Activated CD4-positive, alpha-beta T cell treated with anti-CD3 and anti-CD28 coated beads, Interleukin-10, Interleukin-2, amounts not matched to agents 100 ng/mL and 50 ng/mL, durations not matched to agents 16 hours and 8 hours (primary cell): ENCODE measurements around the gene MECP2.

Source experiments
- DNase-seq: peaks from one replicate; pipeline ENCODE4 v3.0.0-alpha.2; 2020

MECP2 gene

DNA sequence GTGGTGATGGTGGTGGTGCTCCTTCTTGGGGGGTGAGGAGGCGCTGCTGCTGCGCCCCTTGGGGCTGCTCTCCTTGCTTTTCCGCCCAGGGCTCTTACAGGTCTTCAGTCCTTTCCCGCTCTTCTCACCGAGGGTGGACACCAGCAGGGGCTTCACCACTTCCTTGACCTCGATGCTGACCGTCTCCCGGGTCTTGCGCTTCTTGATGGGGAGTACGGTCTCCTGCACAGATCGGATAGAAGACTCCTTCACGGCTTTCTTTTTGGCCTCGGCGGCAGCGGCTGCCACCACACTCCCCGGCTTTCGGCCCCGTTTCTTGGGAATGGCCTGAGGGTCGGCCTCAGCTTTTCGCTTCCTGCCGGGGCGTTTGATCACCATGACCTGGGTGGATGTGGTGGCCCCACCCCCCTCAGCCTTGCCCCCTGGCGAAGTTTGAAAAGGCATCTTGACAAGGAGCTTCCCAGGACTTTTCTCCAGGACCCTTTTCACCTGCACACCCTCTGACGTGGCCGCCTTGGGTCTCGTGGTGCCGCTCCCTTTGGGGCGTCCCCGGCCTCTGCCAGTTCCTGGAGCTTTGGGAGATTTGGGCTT is 66.7 kb downstream of the MECP2 start:
- DNase-seq, result no peak

- no peak for DNase-seq
These were observed 67.3 kb downstream of the MECP2 start for GRCh38 chrX:154030266-154030665.

GRCh38 chrX:154029439-154029838 is 68.1 kb downstream of the MECP2 start:
- DNase-seq, result no peak

DNA sequence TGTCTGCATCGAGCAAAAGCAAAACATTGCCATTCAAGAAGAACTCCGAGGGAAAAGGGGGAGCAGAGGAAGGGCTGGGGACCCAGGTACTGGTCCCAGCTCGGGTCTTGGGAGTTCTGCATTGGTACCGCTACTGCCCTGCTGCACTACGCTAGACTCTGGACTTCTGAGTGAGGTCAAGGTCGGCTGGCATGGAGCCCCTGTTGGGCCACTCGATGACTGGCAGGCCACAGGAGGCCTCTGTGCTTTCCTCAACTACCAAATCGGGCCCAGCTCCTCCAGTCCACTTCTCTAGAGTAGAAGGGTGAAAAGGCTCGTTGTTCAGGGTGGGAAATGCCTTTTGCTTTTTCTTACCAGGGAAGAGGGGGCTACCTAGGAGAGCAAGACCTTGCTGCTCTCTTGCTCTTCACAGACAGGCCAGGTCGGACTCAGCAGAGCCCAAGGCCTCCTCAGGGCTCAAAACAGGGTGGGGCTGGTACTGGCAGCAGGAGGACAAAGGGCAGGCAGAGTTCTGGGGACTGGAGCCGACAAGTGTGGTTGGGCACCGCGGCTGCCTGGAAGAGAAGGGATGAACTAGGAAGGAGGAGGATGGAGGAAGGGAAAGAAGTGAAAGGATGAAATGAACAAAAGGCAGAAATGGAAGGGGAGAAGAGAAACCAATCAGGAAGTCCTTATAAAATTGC is 68.9 kb downstream of the MECP2 start:
- no peak for DNase-seq

DNA sequence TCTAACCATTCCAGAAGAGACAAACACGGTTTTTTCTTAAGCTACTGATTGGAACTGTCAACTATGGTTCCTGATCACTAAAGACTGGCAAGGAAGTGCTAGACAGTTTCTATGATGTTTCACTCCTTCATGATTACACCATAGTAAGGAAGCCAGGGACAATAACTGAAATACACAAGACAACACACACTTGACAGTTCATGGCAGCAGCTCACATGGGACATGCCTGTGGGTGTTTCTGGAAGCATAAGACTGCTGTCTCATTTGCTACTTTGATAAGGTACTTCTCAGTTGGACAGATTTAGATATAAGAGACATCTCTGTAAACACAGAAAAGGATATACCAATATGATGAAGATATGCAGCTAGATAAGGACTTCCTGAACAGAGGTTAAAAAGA is 69.5 kb downstream of the MECP2 start:
- no peak for DNase-seq

DNA sequence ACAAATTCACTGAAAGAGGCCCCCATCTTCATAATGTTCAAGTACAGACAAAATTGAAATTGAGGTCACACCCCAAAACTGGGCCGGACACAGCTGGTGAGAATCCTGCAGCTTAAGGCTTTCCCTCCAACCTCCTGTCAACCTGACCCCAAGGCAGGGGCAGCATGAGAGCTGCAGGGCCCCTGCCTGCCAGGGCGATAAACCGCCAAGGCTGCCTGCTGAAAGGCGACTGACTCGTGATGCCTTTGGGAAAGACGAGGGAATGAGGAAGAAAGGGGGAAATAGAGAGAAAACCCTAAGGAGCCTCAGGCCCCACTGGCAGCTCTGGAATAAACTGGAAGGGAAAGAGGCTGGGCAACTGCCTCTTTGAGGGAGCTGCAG is 70.5 kb downstream of the MECP2 start:
- no peak for DNase-seq

GRCh38 chrX:154026136-154027021 is 71.1 kb downstream of the MECP2 start:
- DNase-seq, result no peak

- DNase-seq, result no peak
These were observed 72.3 kb downstream of the MECP2 start for GRCh38 chrX:154025230-154025629.

DNA sequence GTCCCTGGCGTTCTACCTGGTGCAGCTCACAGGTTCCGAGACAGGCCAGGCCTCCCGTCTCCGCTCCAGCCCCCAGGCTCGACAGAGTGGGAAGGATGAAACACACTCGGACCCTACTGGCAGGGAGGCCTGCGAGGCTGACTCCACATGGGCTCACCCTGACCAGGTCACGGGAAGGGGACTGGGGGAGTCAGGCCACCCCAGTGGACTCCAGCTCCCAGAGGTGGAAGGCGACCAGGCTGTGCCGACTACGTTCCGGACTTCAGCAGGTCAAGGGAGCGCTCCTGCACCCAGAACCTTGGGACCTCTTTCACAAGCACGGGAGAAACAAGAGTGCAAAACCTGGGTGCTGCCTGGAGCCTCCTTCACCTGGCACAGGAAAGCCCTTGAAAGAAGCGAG is 73.2 kb downstream of the MECP2 start:
- no peak for DNase-seq

GRCh38 chrX:154023276-154024000 is 74.1 kb downstream of the MECP2 start:
- no peak for DNase-seq

DNA sequence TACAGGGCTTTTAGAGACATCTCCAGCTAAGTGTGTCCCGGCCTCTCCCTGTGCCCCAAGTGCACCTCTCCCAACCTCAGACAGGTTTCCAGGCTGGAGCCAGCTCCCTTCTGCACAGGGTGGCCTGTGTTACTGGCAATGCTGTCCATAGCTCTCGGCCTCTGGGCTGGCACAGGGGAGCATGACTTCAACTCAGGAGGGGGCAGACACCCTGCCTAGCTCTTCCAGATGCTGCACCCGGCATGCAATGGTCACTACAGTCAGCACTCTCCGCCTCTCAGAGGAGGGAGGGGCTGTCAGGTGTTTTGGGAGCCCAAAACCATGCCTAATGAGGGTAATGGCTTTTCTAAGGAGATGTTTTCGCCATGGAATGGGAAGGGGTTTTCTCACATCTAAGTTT is 75.4 kb downstream of the MECP2 start:
- no peak for DNase-seq

DNA sequence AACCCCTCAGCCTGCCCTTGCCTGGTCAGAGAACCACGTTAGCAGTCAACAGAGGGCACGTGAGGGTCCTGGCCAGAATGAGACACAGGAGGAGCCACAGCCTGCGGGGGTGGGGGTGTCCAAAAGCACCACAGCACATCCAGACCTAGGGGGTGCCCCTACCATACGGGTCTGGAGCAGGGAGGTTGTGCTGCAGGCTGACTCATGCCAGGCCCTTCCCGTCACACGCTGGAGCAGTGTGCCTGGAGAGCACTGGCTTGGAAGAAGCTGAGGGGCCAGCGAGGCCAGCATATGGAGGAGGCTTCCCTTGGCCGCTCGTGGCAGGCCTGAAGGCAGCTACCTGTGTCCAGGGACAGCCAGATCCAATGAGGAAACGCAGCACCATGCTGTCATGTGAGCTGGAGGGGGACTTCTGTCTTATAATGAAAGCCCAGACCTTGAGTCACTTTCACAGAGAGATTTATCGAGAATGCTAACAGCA is 76.3 kb downstream of the MECP2 start:
- peak; percentile 38 for DNase-seq

DNA sequence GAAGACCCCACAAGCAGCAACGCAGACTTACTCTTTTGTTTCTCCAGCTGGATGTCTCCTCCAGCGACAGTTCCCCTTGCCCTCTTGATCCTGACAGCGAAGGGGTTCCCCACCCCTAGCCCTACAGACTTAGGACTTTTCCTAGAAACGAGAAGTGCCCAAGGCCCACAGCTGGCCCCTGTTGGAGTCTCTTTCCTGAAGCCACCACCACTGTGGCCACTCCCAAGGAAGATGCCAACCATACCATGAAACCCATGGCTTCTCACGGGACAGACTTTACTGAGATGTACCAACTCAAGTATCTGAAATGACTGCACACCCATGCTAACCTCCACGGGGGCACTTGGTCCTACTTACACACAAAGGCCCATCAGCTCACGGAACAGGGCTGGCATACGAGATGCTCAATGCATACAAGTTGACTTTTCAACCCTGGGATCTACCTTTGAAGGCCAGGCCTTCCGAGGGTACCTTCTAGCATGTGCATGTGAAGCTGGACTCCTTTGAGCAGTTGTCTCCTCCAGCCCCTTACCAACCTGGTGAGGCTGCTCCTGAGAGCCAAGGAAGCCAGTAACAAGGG is 76.9 kb downstream of the MECP2 start:
- DNase-seq, result peak; percentile 34

- DNase-seq, result peak; percentile 71
These were observed 77.6 kb downstream of the MECP2 start, which contains the start of gene IRAK1 for GRCh38 chrX:154019633-154020528. Gene IRAK1, minus strand, starts transcription at chrX:154019902. Its CDS starts 90 bp downstream, at chrX:154019812.

DNA sequence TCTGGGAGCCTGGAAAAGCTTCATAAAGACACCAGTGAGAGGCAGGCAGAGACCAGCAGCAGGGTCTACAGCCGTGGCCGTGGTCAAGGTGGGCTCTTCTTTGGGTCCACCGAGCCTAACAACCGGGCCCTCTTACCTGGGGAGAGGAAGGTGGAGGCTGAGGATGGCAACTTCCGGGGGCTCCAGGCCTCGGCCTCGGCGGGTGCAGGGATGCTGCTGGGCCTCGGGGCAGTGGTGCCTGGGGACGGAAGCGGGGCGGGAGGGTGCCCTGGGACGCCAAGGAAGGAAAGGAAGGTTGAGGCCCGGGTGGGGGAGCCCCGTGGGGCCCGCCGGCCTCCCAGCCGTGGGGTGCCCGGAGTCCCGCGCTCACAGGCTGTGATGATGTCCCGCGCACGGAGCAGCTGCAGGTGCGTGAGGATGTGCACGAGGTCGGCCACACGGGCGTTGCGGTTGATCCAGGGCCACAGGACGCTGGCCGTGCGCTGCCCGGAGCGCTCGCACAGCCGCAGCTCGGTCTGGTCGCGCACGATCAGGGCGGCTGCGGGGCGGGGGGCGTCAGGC is 78.4 kb downstream of the MECP2 start:
- DNase-seq, result peak; percentile 38

DNA sequence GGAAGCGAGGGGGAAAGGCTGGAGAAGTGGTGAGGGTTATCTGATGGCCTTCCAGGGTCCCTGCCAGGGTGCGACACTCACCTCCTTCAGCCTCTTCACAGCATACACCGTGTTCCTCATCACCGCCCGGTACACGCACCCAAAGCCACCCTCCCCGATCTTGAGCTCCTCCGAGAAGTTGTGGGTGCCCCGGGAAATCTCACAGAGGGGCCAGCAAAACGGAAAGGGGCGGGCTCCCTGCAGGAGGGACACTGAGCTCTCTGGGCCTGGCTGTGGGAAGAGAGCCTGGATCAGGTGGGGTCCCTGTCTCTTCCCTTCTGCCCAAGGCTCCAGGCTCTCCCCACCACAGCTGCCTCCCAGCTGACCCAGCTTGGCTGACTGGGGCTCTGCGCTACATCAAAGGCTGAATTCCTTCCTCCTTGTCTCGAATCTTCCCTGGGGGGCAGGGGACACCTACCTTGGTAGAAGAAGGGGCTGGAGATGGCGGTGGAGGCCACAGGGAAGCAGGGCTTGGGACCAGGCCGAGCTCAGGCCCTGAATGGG is 78.9 kb downstream of the MECP2 start:
- DNase-seq, result no peak

GRCh38 chrX:154017766-154018517 is 79.6 kb downstream of the MECP2 start:
- no peak for DNase-seq

- no peak for DNase-seq
These were observed 81.0 kb downstream of the MECP2 start for GRCh38 chrX:154016366-154017076.

- DNase-seq, result no peak
These were observed 81.8 kb downstream of the MECP2 start for GRCh38 chrX:154015581-154016264.
